GM18951 (cell line): ENCODE results near the gene RDX.

Experiments used
- POLR2A ChIP-seq: IDR thresholded peaks from 4 replicates; pipeline ENCODE4 v1.6.1; 2011; ENCODE audit warnings: mild to moderate bottlenecking; ENCODE audit not compliant: insufficient read length, insufficient read depth; ENCODE audit errors: extremely low read depth
- in situ Hi-C: fragments of 300-500 bp; cut with MboI; formaldehyde crosslinking; loops from one replicate; pipeline ENCODE4 v1.12.0; 2022; ENCODE audit warnings: low sequenced_read_pairs, mixed read lengths, inconsistent platforms; ENCODE audit not compliant: unreplicated experiment

RDX gene

GRCh38 chr11:110128161-110128560, 168.3 kb downstream of the RDX start:
- TF ChIP-seq POLR2A, result no peak
- in situ Hi-C loops, result no loop called here

GRCh38 chr11:110126936-110127335, 169.5 kb downstream of the RDX start:
- TF ChIP-seq POLR2A, result no peak
- in situ Hi-C loops, result no loop called here

- TF ChIP-seq POLR2A, result no peak
- in situ Hi-C loops, result no loop called here
Measured at GRCh38 chr11:110125632-110126031, 170.8 kb downstream of the RDX start.
